T-helper 1 cell treated with Interleukin-12 subunit alpha and Interleukin-12 subunit beta and Interleukin-4 antibody, amounts not matched to agents 30 μg/mL and 1 μg/mL, for 36 hours (primary cell): ENCODE results near the gene GNPDA1.

Experiments used
- H3K27ac Mint-ChIP-seq: one replicate; pipeline ENCODE4 v1.8.0; 2021; ENCODE audit warnings: mild to moderate bottlenecking, mixed read lengths
- H3K27me3 Mint-ChIP-seq: one replicate; pipeline ENCODE4 v1.8.0; 2021; ENCODE audit warnings: low read depth, mixed read lengths
- H3K36me3 Mint-ChIP-seq: one replicate; pipeline ENCODE4 v1.8.0; 2021; ENCODE audit warnings: low read depth, mixed read lengths
- H3K4me1 Mint-ChIP-seq: one replicate; pipeline ENCODE4 v1.8.0; 2021; ENCODE audit warnings: low read depth, mixed read lengths
- H3K4me3 Mint-ChIP-seq: one replicate; pipeline ENCODE4 v1.8.0; 2021; ENCODE audit warnings: mild to moderate bottlenecking, moderate library complexity, mixed read lengths
- H3K9me3 Mint-ChIP-seq: one replicate; pipeline ENCODE4 v1.8.0; 2021; ENCODE audit warnings: mixed read lengths

The GNPDA1 gene

DNA sequence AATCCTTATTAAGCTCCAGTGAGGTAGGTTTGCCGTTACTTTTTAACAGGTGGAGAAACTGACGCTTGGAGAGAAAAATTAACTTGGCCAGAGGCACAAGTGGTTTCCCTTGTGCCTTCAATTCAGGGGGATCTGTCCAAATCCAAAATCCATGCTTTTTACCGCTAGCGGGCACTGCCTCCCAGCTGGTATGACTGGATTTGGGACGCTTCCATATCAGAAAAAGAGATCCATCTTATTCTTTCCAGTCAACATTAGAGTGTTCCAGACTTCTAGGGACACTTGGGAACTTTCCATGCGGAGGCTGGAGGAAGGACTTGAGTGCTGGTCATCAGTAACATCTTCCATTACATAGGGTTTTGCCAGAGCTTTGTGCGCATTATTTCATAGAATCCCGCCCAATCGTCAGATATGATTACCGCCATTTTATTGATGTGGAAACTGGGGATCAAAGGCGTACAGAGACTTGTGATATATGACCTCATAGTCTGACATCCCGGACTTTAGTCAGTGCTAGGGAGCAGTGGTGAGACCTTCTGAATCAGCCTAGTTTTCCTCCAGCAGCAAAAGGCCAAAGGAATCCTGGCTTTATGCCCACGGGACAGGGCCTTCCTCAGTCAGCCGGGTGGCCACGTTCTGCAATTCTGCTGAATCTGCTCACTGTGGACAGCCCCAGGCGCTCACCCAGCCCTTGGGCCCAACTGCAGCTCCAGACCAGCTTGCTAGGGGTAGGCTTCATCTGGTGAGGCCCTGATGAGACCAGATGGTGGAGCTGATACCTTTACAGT lies 1.1 kb upstream of the GNPDA1 start:
- Mint-ChIP-seq H3K4me3 (peak overlapping the region; percentile 91), H3K36me3 (peaks cover 8% of the 10 kb centered on the region), H3K27ac (peak overlapping the region; percentile 93)

GRCh38 chr5:142012186-142012785 lies 541 bp downstream of the GNPDA1 start:
- no peaks in the 10 kb centered on the region for H3K9me3 Mint-ChIP-seq
- H3K27me3 Mint-ChIP-seq, result no peaks in the 10 kb centered on the region
- peaks cover 64% of the 10 kb centered on the region for H3K4me1 Mint-ChIP-seq
- peaks cover 21% of the 10 kb centered on the region for H3K36me3 Mint-ChIP-seq
- peak overlapping the region; percentile 79 for H3K27ac Mint-ChIP-seq
- peak overlapping the region; percentile 81 for H3K4me3 Mint-ChIP-seq

More for the DNA sequence above, 1.1 kb upstream of the GNPDA1 start:
- H3K4me1 Mint-ChIP-seq, result peaks cover 66% of the 10 kb centered on the region
- H3K9me3 Mint-ChIP-seq, result no peaks in the 10 kb centered on the region
- no peaks in the 10 kb centered on the region for H3K27me3 Mint-ChIP-seq

DNA sequence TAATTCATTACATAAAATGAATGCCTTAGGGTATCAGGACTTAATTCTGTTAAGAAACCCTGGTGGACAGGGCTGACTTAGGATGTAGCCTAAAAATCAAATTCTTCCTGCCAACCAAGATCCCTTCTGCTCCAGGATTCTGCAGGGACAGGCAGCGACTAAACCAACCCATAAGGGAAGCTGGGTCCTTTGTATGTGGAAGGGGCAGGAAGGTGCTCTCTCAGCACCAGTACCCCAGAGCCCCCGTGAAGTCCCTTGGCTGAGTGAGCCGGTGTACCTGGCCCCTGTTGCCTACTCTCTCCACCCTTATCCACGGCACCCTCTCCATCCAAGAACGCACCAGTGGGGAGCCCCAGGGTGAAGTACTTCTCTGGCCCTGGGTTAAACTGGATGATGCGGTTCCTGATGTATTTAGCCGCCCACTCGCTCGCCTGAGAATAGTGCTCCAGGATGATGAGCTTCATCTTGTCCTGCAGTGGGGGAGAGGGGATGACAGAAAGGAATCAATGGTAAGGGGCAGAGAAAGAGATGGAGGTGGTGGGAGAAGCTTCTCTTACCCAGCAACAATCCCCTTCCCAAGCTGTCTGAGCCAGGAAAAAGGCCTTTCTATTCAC lies 1.1 kb downstream of the GNPDA1 start:
- Mint-ChIP-seq H3K9me3 (no peaks in the 10 kb centered on the region), H3K4me1 (peaks cover 66% of the 10 kb centered on the region), H3K27ac (peak overlapping the region; percentile 79), H3K27me3 (no peaks in the 10 kb centered on the region), H3K36me3 (peaks cover 26% of the 10 kb centered on the region), H3K4me3 (peak overlapping the region; percentile 81)

DNA sequence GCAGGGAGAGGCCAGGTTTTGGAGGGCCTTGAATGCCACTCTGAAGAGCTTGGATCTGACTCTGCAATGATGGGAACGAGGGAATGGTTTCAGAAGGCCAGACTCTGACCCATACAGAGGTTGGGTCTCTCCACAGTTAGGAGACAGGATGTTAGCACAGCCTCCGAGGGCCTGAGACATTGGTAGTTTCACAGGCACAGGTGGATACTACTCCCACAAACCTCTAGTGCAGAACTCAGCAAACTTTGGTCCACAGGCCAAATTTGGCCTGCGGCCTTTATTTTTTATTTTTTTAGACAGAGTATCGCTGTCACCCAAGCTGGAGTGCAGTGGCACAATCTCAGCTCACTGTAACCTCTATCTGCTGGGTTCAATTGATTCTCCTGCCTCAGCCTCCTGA lies 2.9 kb downstream of the GNPDA1 start:
- peaks cover 37% of the 10 kb centered on the region for H3K36me3 Mint-ChIP-seq
- no peak overlapping the region for H3K4me3 Mint-ChIP-seq
- H3K4me1 Mint-ChIP-seq, result peaks cover 65% of the 10 kb centered on the region
- no peaks in the 10 kb centered on the region for H3K27me3 Mint-ChIP-seq
- no peaks in the 10 kb centered on the region for H3K9me3 Mint-ChIP-seq
- H3K27ac Mint-ChIP-seq, result no peak overlapping the region

- Mint-ChIP-seq H3K27me3 (no peaks in the 10 kb centered on the region), H3K4me3 (no peak overlapping the region), H3K36me3 (peaks cover 44% of the 10 kb centered on the region), H3K9me3 (no peaks in the 10 kb centered on the region), H3K27ac (no peak overlapping the region), H3K4me1 (peaks cover 63% of the 10 kb centered on the region)
These were observed 4.0 kb downstream of the GNPDA1 start for GRCh38 chr5:142008813-142009212.

GRCh38 chr5:142007237-142007544 lies 5.6 kb downstream of the GNPDA1 start:
- Mint-ChIP-seq H3K4me1 (peaks cover 62% of the 10 kb centered on the region), H3K27ac (peak overlapping the region; percentile 92), H3K27me3 (no peaks in the 10 kb centered on the region), H3K4me3 (peak overlapping the region; percentile 74), H3K9me3 (no peaks in the 10 kb centered on the region), H3K36me3 (peaks cover 48% of the 10 kb centered on the region)

DNA sequence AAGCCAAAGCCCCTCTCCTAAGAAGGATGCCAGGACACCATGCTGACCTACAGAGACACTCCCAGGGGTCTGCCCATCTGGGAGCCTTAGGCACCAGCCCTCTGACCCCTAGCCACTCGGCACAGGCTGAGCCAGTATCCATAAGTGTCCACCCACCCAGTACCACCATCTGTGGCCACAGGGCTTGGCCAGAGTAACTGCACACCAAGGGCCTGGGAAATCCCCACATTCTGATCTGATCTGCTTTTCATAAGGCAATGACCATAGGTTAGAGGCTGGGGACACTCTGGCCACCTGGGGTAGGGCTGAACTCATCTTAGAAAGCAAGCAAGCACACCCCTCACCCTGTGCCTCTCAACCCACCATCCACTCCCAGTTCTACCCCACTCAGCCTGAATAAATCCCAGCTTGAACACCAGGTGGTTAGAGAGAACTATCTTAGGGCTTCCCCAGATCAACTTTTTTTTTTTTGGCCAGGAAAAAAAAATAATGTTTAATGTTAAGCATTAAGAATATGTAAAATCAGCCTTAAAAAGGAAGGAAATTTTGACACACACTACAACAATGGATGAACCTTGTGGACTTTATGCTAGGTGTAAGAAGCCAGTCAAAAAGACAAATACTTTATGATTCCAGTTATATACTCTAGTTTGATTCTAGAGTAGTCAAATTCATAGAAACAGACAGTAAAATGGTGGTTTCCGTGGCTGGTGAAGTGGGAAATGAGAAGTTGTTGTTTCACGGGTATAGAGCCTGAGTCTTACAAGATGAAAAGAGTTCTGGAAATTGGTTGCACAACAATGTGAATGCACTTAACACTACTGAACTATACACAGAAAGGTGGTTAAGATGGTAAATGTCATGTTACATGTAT lies 6.2 kb downstream of the GNPDA1 start:
- peaks cover 58% of the 10 kb centered on the region for H3K4me1 Mint-ChIP-seq
- no peaks in the 10 kb centered on the region for H3K9me3 Mint-ChIP-seq
- peak overlapping the region; percentile 74 for H3K4me3 Mint-ChIP-seq
- peak overlapping the region; percentile 92 for H3K27ac Mint-ChIP-seq
- H3K27me3 Mint-ChIP-seq, result no peaks in the 10 kb centered on the region
- peaks cover 54% of the 10 kb centered on the region for H3K36me3 Mint-ChIP-seq

- peaks cover 50% of the 10 kb centered on the region for H3K4me1 Mint-ChIP-seq
- peaks cover 62% of the 10 kb centered on the region for H3K36me3 Mint-ChIP-seq
- H3K27me3 Mint-ChIP-seq, result no peaks in the 10 kb centered on the region
- no peaks in the 10 kb centered on the region for H3K9me3 Mint-ChIP-seq
- H3K4me3 Mint-ChIP-seq, result no peak overlapping the region
- H3K27ac Mint-ChIP-seq, result no peak overlapping the region
These were observed 9.5 kb downstream of the GNPDA1 start for GRCh38 chr5:142003266-142003800.

- peak overlapping the region; percentile 12 for H3K27ac Mint-ChIP-seq
- H3K27me3 Mint-ChIP-seq, result no peaks in the 10 kb centered on the region
- peaks cover 51% of the 10 kb centered on the region for H3K36me3 Mint-ChIP-seq
- H3K4me3 Mint-ChIP-seq, result no peak overlapping the region
- H3K9me3 Mint-ChIP-seq, result no peaks in the 10 kb centered on the region
- H3K4me1 Mint-ChIP-seq, result peaks cover 32% of the 10 kb centered on the region
These were observed 11.9 kb downstream of the GNPDA1 start for GRCh38 chr5:142000704-142001484.

GRCh38 chr5:142000173-142000572 lies 12.7 kb downstream of the GNPDA1 start:
- H3K27me3 Mint-ChIP-seq, result no peaks in the 10 kb centered on the region

GRCh38 chr5:141997358-141997960 lies 15.4 kb downstream of the GNPDA1 start:
- peaks cover 14% of the 10 kb centered on the region for H3K4me1 Mint-ChIP-seq
- H3K27me3 Mint-ChIP-seq, result no peaks in the 10 kb centered on the region
- no peak overlapping the region for H3K27ac Mint-ChIP-seq
- H3K9me3 Mint-ChIP-seq, result no peaks in the 10 kb centered on the region
- H3K4me3 Mint-ChIP-seq, result no peak overlapping the region
- H3K36me3 Mint-ChIP-seq, result peaks cover 54% of the 10 kb centered on the region

More at GRCh38 chr5:142000173-142000572, 12.7 kb downstream of the GNPDA1 start:
- Mint-ChIP-seq H3K4me1 (peaks cover 25% of the 10 kb centered on the region), H3K9me3 (no peaks in the 10 kb centered on the region), H3K27ac (peak overlapping the region; percentile 11), H3K36me3 (peaks cover 46% of the 10 kb centered on the region), H3K4me3 (no peak overlapping the region)

GRCh38 chr5:141995656-141996055 lies 17.2 kb downstream of the GNPDA1 start:
- Mint-ChIP-seq H3K36me3 (peaks cover 41% of the 10 kb centered on the region), H3K4me3 (no peak overlapping the region)

DNA sequence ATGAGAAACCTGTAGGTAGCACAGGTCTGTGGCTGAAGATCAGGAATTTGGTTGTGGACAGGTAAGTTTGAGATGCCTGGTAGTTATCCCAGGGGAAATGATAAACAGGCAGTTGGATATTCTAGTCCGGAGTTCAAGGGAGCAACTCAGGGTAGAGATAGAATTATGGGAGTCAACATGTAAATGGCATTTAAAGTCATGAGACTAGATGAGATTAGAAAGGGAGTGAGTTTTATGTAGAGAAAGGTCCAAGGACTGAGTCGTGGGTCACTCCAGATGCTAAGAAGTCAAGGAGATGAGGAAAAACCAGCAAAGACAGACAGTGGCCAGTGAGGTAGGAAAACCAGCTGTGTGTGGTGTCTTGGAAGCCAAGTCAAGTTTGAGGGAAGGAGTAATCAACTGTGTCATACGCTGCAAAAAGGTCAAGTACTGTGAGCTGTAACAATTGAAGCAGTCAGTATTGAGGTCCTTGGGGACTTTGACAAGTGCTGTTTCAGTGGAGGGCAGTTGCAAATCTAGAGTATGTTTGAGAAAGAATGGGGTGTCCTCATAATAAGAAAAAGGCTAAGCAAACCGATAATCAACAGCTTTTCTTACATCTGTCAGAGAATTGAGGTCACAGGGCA lies 18.2 kb downstream of the GNPDA1 start:
- Mint-ChIP-seq H3K9me3 (no peaks in the 10 kb centered on the region), H3K36me3 (peaks cover 37% of the 10 kb centered on the region), H3K27ac (no peak overlapping the region), H3K4me1 (peaks cover 13% of the 10 kb centered on the region), H3K27me3 (no peaks in the 10 kb centered on the region), H3K4me3 (no peak overlapping the region)

More at GRCh38 chr5:141995656-141996055, 17.2 kb downstream of the GNPDA1 start:
- Mint-ChIP-seq H3K9me3 (no peaks in the 10 kb centered on the region), H3K27me3 (no peaks in the 10 kb centered on the region), H3K4me1 (peaks cover 15% of the 10 kb centered on the region), H3K27ac (no peak overlapping the region)
